ENCODE data around the gene APBB2. TPM values are rescaled to one million over a fixed set of nuclear protein-coding genes. Genes with fewer than 3 reads are reported as not detected.

Gene APBB2
- total and polyA plus RNA-seq, 10 of the 15 experiments (the other 5 are each of a cell fraction or from before 2014, with no cell fraction given) = 2.7 to 24.6 (median 19.0) TPM

GRCh38 chr4:40763228-40763716, 451.1 kb downstream of the APBB2 start (continued):
- TF ChIP-seq ZBED1 (IDR thresholded peaks at IDR 0.05; ENCODE audit: borderline replicate concordance) = no peak
- no peak for TF ChIP-seq E2F4 (IDR thresholded peaks at IDR 0.05; ENCODE audit: low read depth, low read length)
- TF ChIP-seq LARP7 (IDR thresholded peaks at IDR 0.05) = no peak
- no peak for TF ChIP-seq ZSCAN29 (IDR thresholded peaks at IDR 0.05)
- no peak for TF ChIP-seq NFXL1 (IDR thresholded peaks at IDR 0.05; ENCODE audit: borderline replicate concordance)
- TF ChIP-seq POLR2A (IDR thresholded peaks at IDR 0.05; ENCODE audit: low read depth, low read length) = no peak
- 0 out of 2 replicates have a peak, but pooled peaks have one; percentile 46 for TF ChIP-seq MLLT1 (IDR thresholded peaks at IDR 0.05)
- TF ChIP-seq SIX5 (IDR thresholded peaks at IDR 0.05; ENCODE audit: low read depth, low read length, severe bottlenecking) = no peak
- TF ChIP-seq JUNB (IDR thresholded peaks at IDR 0.05) = peak; percentile 87
- peak; percentile 22; the same call in 1 of the 2 replicates for TF ChIP-seq JUND (IDR thresholded peaks at IDR 0.05; ENCODE audit: low read depth, low read length)
- no peak for TF ChIP-seq ZNF207 (IDR thresholded peaks at IDR 0.05; ENCODE audit: borderline replicate concordance)
- TF ChIP-seq KDM1A (IDR thresholded peaks at IDR 0.05; ENCODE audit: borderline replicate concordance) = no peak
- TF ChIP-seq RFX5 (IDR thresholded peaks at IDR 0.05; ENCODE audit: low read depth, low read length) = no peak
- TF ChIP-seq IRF3 (IDR thresholded peaks at IDR 0.05) = no peak
- TF ChIP-seq CTCF (IDR thresholded peaks at IDR 0.05 in 2 of 3, conservative IDR thresholded peaks at IDR 0.05 in 1 of 3; ENCODE audit: control insufficient read depth in 2 of 3, extremely low read depth in 1 of 3, insufficient read depth in 1 of 3, low read depth in 3 of 3, low read length in 3 of 3) = no peak
- no peak for TF ChIP-seq ZBTB33 (IDR thresholded peaks at IDR 0.05)
- TF ChIP-seq HDGF (IDR thresholded peaks at IDR 0.05) = no peak
- TF ChIP-seq MEF2A (IDR thresholded peaks at IDR 0.05; ENCODE audit: insufficient read depth, low read depth, low read length) = no peak
- TF ChIP-seq GATAD2B (conservative IDR thresholded peaks at IDR 0.05; ENCODE audit: low read depth) = 0 out of 2 replicates have a peak, but pooled peaks have one; percentile 42
- peak; percentile 83 for TF ChIP-seq DPF2 (IDR thresholded peaks at IDR 0.05)
- peak; percentile 97 for TF ChIP-seq NFIC (IDR thresholded peaks at IDR 0.05; ENCODE audit: low read depth, low read length)
- TF ChIP-seq SUPT20H (IDR thresholded peaks at IDR 0.05; ENCODE audit: borderline replicate concordance, control insufficient read depth, low read depth, low read length) = no peak
- no peak for TF ChIP-seq NKRF (conservative IDR thresholded peaks at IDR 0.05)
